Muscle layer of duodenum (tissue), 2 donors: ENCODE data around the gene RAVER2.

Experiments
- H3K27ac ChIP-seq: one replicate; pipeline ENCODE4 v1.7.0; 2013; ENCODE audit warnings: mild to moderate bottlenecking, low read length
- H3K27me3 ChIP-seq: one replicate; pipeline ENCODE4 v1.7.0; 2013; ENCODE audit warnings: low read depth, mild to moderate bottlenecking, control low read depth, low read length
- H3K36me3 ChIP-seq, 2 donors: one replicate each; pipeline ENCODE4 v1.7.0; 2013; ENCODE audit warnings: low read length in 2 of 2, control low read depth in 1 of 2, mild to moderate bottlenecking in 1 of 2; ENCODE audit not compliant: insufficient read depth in 2 of 2, control insufficient read depth in 1 of 2
- H3K4me1 ChIP-seq, 2 donors: one replicate each; pipeline ENCODE4 v1.7.0; 2013; ENCODE audit warnings: low read length in 2 of 2, mild to moderate bottlenecking in 2 of 2, control low read depth in 1 of 2, moderate library complexity in 1 of 2; ENCODE audit not compliant: insufficient read depth in 2 of 2, control insufficient read depth in 1 of 2
- H3K4me3 ChIP-seq, 2 donors: one replicate each; pipeline ENCODE4 v1.7.0; 2013; ENCODE audit warnings: low read length in 2 of 2, low read depth in 1 of 2, mild to moderate bottlenecking in 1 of 2
- H3K9me3 ChIP-seq, 2 donors: one replicate each; pipeline ENCODE4 v1.7.0; 2013; ENCODE audit warnings: low read length in 2 of 2, control low read depth in 1 of 2, mild to moderate bottlenecking in 1 of 2; ENCODE audit not compliant: control insufficient read depth in 1 of 2
- donor health status: healthy.

RAVER2 gene

DNA sequence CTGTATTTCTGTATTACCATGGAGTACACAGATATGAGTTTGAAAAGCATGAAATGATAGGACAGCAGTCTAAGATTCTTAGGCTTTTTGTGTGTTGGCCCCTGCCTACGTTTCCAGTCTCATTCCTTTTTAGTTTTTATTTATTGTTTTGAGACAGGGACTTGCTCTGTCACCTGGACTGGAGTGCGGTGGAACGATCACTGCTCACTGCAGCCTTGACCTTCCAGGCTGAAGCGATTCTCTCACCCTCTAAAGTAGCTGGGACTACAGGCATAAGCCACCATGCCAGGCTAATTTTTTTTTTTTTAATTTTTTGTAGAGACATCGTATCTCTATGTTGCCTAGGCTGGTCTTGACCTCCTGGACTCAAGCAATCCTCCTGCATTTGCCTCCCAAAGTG is 3.8 kb downstream of the RAVER2 start:
- no peak overlapping the region for H3K4me3 ChIP-seq

DNA sequence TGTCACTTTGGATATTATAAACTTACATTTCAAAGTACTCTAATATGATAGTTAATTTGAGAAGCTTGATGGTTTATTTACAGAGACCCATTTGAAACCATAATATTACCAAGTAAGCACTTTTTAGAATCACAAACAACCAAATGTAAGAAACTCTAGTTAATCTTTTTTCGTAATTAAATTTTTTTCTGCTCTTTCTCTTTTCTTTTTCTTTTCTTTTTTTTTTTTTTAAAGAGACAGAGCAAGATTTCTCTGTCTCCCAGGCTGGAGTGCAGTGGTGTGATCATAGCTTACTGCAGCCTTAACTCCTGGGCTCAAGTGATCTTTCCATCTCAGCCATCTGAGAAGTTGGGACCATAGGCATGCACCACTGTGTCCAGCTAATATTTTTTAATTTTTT is 5.2 kb downstream of the RAVER2 start:
- H3K4me3 ChIP-seq, result no peak overlapping the region
- H3K4me1 ChIP-seq, result peaks cover 0 to 17% of the 10 kb centered on the region in 2 donors
- no peak overlapping the region for H3K27ac ChIP-seq

More for the DNA sequence above, 3.8 kb downstream of the RAVER2 start:
- no peaks in the 10 kb centered on the region for H3K27me3 ChIP-seq
- H3K9me3 ChIP-seq, result no peaks in the 10 kb centered on the region
- no peaks in the 10 kb centered on the region for H3K36me3 ChIP-seq
- no peak overlapping the region for H3K27ac ChIP-seq
- peaks cover 0 to 17% of the 10 kb centered on the region in 2 donors for H3K4me1 ChIP-seq

DNA sequence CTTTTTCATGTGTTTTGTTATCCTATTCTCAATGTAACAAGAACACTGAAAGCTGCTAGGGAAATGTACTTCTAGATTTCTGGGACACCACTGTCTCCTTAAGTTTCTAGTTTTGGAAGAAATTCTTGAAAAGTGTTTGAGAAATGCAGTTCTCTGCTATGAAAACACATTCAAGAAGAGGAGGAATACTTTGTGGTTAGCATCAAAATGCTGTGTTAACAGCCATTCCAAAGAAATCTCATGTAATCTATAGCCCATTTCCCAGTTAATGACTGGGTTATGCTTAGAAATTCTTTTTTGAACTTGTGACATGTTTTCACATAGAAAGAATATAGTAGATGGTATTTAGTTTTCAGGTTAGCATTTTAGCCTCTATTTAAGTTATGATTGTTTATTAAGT is 6.0 kb downstream of the RAVER2 start:
- Histone ChIP-seq H3K27ac (no peak overlapping the region), H3K9me3 (no peaks in the 10 kb centered on the region), H3K4me3 (no peak overlapping the region), H3K27me3 (no peaks in the 10 kb centered on the region), H3K36me3 (no peaks in the 10 kb centered on the region), H3K4me1 (peaks cover 0 to 16% of the 10 kb centered on the region in 2 donors)

More for the DNA sequence above, 5.2 kb downstream of the RAVER2 start:
- Histone ChIP-seq H3K36me3 (no peaks in the 10 kb centered on the region), H3K27me3 (no peaks in the 10 kb centered on the region), H3K9me3 (no peaks in the 10 kb centered on the region)

DNA sequence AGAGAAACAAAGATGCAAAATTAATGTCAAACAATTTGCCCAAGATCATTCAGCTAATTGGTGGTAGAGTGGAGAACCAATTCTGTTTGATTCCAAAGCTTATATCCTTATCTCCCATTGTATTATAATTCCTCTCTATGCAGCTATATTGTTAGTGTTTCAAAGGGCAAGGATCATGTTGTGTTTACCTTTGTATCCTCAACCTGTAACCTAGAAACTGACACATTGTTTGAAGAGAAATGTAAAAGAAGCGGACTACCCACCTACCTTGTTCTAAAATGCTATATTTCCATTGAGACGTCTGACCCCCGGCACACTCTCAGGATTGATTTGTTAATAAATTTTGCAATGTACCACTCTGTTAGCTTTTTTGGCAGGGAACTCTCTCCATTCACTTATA is 9.3 kb downstream of the RAVER2 start:
- H3K27ac ChIP-seq, result peak overlapping the region; percentile 42

DNA sequence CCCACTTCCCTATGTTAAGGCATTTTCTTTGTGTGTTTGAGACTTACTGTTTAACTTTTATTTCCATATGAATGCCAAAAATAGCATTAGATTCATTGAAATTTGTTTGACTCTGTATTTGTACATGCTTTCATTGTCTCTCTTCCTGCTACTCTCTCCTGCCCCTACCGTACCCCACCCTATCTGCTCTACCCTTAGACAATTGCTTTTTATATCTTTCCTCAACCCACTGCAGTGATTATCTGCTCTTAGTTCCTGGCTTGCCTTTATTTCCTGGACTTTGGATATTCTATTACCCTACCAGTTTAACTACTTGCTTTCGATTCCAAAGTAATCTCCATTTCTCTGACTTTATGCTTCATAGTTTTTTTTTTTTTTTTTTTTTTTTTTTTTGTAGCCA is 10.5 kb downstream of the RAVER2 start:
- no peaks in the 10 kb centered on the region for H3K36me3 ChIP-seq
- no peaks in the 10 kb centered on the region for H3K4me1 ChIP-seq
- H3K27me3 ChIP-seq, result no peaks in the 10 kb centered on the region
- peak overlapping the region in 1 of 2 donors; percentile 31 for H3K4me3 ChIP-seq
- H3K9me3 ChIP-seq, result no peaks in the 10 kb centered on the region
- H3K27ac ChIP-seq, result peak overlapping the region; percentile 42

More for the DNA sequence above, 9.3 kb downstream of the RAVER2 start:
- Histone ChIP-seq H3K9me3 (no peaks in the 10 kb centered on the region), H3K27me3 (no peaks in the 10 kb centered on the region), H3K4me3 (no peak overlapping the region), H3K36me3 (no peaks in the 10 kb centered on the region), H3K4me1 (no peaks in the 10 kb centered on the region)

DNA sequence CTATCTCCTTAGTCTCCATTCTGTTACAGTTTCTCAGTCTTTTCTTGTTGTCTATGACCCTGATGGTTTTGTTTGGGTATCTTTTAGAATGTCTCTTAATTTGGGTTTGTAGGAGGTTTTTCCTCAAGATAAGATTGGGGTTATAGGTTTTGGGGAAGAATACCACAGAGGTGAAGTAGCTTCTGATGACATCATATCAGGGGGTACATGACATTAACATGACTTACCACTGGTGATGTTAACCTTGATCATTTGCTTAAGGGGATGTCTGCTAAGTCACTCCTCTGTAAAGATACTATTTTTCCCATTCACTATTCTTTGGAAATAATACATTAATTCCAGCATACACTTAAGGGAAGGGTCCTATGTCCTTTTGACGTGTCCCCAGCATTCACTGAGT is 11.9 kb downstream of the RAVER2 start:
- Histone ChIP-seq H3K4me3 (no peak overlapping the region), H3K27me3 (no peaks in the 10 kb centered on the region), H3K27ac (no peak overlapping the region), H3K36me3 (no peaks in the 10 kb centered on the region), H3K4me1 (no peaks in the 10 kb centered on the region), H3K9me3 (no peaks in the 10 kb centered on the region)

DNA sequence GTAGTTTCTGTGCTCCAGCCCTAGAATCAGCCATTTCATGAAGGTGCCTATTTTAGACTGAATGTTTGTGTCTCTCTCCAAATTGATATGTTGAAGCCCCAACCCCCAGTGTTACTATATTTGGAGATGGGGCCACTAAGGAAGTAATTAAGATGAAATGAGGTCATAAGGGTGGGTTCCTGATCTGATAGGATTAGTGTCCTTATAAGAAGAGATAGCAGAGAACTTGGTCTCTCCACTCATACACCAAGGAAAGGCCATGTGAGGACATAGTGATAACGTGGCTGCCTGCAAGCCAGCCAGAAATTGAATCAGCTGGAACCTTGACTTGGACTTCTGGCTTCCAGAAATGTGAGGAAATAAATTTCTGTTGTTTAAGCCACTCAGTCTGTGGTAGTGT is 12.3 kb downstream of the RAVER2 start:
- no peaks in the 10 kb centered on the region for H3K4me1 ChIP-seq
- no peaks in the 10 kb centered on the region for H3K9me3 ChIP-seq
- H3K27ac ChIP-seq, result no peak overlapping the region
- no peak overlapping the region for H3K4me3 ChIP-seq
- no peaks in the 10 kb centered on the region for H3K27me3 ChIP-seq
- no peaks in the 10 kb centered on the region for H3K36me3 ChIP-seq

DNA sequence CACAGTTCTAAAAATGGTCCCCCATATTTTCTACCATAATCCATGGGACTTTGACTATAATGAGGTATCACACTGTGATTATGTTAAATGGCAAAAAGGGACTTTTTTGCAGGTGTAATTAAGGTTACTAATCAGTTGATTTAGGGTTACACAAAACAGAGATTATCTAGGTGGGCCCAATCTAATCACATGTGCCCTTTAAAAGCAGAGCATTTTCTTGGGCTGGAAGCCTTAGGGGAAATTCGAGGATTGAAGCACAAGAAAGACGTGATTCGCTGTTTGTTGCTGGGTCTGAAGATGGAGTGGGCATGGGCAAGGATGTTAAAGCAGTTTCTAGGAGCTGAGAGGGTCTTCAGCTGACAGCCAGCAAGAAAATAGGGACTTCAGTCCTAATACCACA is 13.4 kb downstream of the RAVER2 start:
- Histone ChIP-seq H3K27me3 (no peaks in the 10 kb centered on the region), H3K36me3 (no peaks in the 10 kb centered on the region), H3K4me1 (no peaks in the 10 kb centered on the region), H3K4me3 (no peak overlapping the region), H3K9me3 (no peaks in the 10 kb centered on the region), H3K27ac (no peak overlapping the region)

DNA sequence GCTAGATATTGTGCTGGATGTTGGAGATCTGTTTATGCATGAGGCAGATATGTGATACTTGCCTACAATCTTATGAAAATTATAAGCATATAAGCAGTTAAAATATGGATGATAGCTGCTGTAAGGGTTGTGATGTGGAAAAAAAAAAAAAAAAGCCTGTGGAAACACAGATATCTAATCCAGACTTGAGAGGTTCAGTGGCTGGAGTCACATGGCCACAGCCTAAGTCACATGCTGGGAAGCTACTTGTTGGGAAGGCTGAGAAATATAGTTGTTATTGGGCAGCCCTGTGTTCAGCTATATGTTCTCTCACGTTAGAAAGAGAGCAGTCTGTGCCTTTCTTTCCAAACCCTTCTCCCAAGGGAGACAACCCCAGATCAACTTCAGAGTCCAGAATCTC is 15.1 kb downstream of the RAVER2 start:
- H3K36me3 ChIP-seq, result no peaks in the 10 kb centered on the region
- no peak overlapping the region for H3K4me3 ChIP-seq
- H3K27me3 ChIP-seq, result no peaks in the 10 kb centered on the region
- H3K27ac ChIP-seq, result no peak overlapping the region
- H3K9me3 ChIP-seq, result no peaks in the 10 kb centered on the region
- no peaks in the 10 kb centered on the region for H3K4me1 ChIP-seq

DNA sequence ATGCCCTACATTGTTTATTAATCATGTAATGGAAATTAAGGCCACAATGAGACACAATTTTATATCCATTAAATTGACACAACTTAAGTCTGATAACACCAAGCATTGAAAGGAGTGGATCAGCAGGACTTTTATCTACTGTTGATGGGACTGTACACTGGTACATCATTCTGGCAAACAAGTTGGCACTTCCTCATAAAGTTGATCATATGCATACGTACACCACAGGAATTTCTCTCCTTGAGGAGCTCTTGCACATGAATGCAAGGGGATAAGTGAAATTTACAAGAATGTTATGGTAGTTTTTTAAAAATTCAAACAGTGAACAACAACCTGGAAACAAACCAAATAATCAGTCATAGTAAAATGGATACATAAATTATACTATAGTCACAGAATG is 20.1 kb downstream of the RAVER2 start:
- no peak overlapping the region for H3K27ac ChIP-seq
- H3K4me3 ChIP-seq, result no peak overlapping the region
- peaks cover 3 to 4% of the 10 kb centered on the region in 2 donors for H3K36me3 ChIP-seq
- no peaks in the 10 kb centered on the region for H3K27me3 ChIP-seq
- H3K9me3 ChIP-seq, result no peaks in the 10 kb centered on the region
- H3K4me1 ChIP-seq, result no peaks in the 10 kb centered on the region

DNA sequence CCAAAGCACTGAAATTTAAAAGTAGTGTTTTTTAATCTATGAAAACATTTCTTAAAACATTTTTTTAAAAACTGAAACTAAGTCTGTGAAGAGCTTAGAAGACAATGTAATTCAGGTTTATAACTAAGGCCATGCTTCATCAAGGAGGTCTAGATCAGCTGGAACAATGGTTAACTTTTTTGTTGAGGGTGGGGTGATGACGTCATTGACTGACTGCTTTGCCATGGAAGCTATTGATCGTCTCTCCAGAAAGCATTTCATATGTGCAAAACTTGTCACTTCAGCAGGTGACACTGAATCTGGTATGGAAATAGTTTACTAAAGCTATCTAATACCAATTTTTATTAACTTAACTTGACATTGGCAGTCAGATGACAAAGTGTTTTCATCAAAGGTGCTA is 21.0 kb downstream of the RAVER2 start:
- Histone ChIP-seq H3K36me3 (peaks cover 4 to 8% of the 10 kb centered on the region in 2 donors), H3K4me3 (no peak overlapping the region), H3K4me1 (no peaks in the 10 kb centered on the region), H3K27me3 (no peaks in the 10 kb centered on the region), H3K9me3 (no peaks in the 10 kb centered on the region), H3K27ac (no peak overlapping the region)

DNA sequence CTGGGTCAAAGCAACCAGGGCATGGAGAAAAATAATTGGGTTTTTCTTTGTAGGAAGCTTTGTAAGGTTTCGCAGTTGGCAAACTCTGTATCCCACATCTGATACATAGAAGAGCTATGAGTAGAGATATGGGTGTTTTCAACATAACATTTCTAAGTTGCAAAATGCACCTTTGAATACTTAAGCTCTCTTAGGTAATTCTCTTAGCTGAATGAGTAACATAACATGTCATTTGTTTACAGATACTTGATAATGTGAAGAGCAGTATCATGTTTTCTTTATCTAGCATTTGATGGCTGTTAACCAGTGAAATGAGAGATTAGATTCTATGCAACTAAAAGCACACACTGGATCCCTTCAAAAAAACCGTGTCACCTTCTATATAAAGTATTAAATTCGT is 21.6 kb downstream of the RAVER2 start:
- Histone ChIP-seq H3K4me1 (no peaks in the 10 kb centered on the region), H3K36me3 (peaks cover 4 to 8% of the 10 kb centered on the region in 2 donors), H3K9me3 (no peaks in the 10 kb centered on the region), H3K27ac (no peak overlapping the region), H3K27me3 (no peaks in the 10 kb centered on the region), H3K4me3 (no peak overlapping the region)
